Astrocyte (in vitro differentiated cells and primary cell): Measurements from ENCODE around the gene TIMM44. TPM values are rescaled to one million over a fixed set of nuclear protein-coding genes. Genes with fewer than 3 reads are reported as not detected.

Experiments
- DNase-seq: peaks from one replicate; pipeline ENCODE4 v3.0.0-alpha.2; 2010; ENCODE audit warnings: low read depth
- FAIRE-seq: peaks from 2 replicates; lab custom pipeline; 2011; peaks lifted over from hg19 to GRCh38; lab: Jason Lieb, UNC
- H2AFZ ChIP-seq: 2 replicates; pipeline ENCODE4 v1.6.0; 2012; ENCODE audit warnings: low read depth, low read length, inconsistent platforms
- H3K27ac ChIP-seq: 2 replicates; pipeline ENCODE4 v1.5.1; 2011; ENCODE audit warnings: low read depth, low read length, inconsistent platforms
- H3K27me3 ChIP-seq: 2 replicates; pipeline ENCODE4 v1.6.0; 2011; ENCODE audit warnings: low read length, inconsistent platforms; ENCODE audit not compliant: insufficient read depth
- H3K36me3 ChIP-seq: 2 replicates; pipeline ENCODE4 v1.5.1; 2011; ENCODE audit warnings: low read length, inconsistent platforms; ENCODE audit not compliant: insufficient read depth
- H3K4me1 ChIP-seq: 2 replicates; pipeline ENCODE4 v1.5.1; 2011; ENCODE audit warnings: low read length, inconsistent platforms; ENCODE audit not compliant: insufficient read depth
- H3K4me2 ChIP-seq: 2 replicates; pipeline ENCODE4 v1.6.0; 2012; ENCODE audit warnings: low read length, inconsistent platforms
- H3K4me3 ChIP-seq: 2 replicates; pipeline ENCODE4 v1.5.1; 2011; ENCODE audit warnings: low read depth, mild to moderate bottlenecking, low read length, inconsistent platforms; ENCODE audit not compliant: insufficient read depth
- H3K79me2 ChIP-seq: 2 replicates; pipeline ENCODE4 v1.6.0; 2012; ENCODE audit warnings: mild to moderate bottlenecking, low read length, inconsistent platforms; ENCODE audit not compliant: insufficient read depth
- H3K9ac ChIP-seq: 2 replicates; pipeline ENCODE4 v1.6.0; 2012; ENCODE audit warnings: mild to moderate bottlenecking, low read length, inconsistent platforms
- H3K9me3 ChIP-seq: 2 replicates; pipeline ENCODE4 v1.5.1; 2012; ENCODE audit warnings: low read depth, mild to moderate bottlenecking, low read length, inconsistent platforms; ENCODE audit not compliant: insufficient read depth
- H4K20me1 ChIP-seq: 2 replicates; pipeline ENCODE4 v1.6.0; 2012; ENCODE audit warnings: low read length, inconsistent platforms; ENCODE audit not compliant: insufficient read depth
- H3K27ac Mint-ChIP-seq: one replicate; pipeline ENCODE4 v1.8.0; 2021; ENCODE audit warnings: mild to moderate bottlenecking, mixed read lengths; ENCODE audit not compliant: unreplicated experiment
- H3K27me3 Mint-ChIP-seq: one replicate; pipeline ENCODE4 v1.8.0; 2021; ENCODE audit warnings: low read depth, mixed read lengths; ENCODE audit not compliant: unreplicated experiment
- H3K36me3 Mint-ChIP-seq: one replicate; pipeline ENCODE4 v1.8.0; 2021; ENCODE audit warnings: low read depth, mixed read lengths; ENCODE audit not compliant: unreplicated experiment
- H3K4me1 Mint-ChIP-seq: one replicate; pipeline ENCODE4 v1.8.0; 2021; ENCODE audit warnings: low read depth, mixed read lengths; ENCODE audit not compliant: unreplicated experiment
- H3K4me3 Mint-ChIP-seq: one replicate; pipeline ENCODE4 v1.8.0; 2021; ENCODE audit warnings: mild to moderate bottlenecking, moderate library complexity, mixed read lengths; ENCODE audit not compliant: unreplicated experiment
- H3K9me3 Mint-ChIP-seq: one replicate; pipeline ENCODE4 v1.8.0; 2021; ENCODE audit warnings: mild to moderate bottlenecking, mixed read lengths; ENCODE audit not compliant: unreplicated experiment
- CTCF ChIP-seq: IDR thresholded peaks from 2 replicates; pipeline ENCODE4 v1.5.1; 2011; ENCODE audit warnings: low read depth, mild to moderate bottlenecking, inconsistent platforms, low read length, moderate library complexity; ENCODE audit not compliant: insufficient read depth
- EZH2 ChIP-seq: IDR thresholded peaks from 2 replicates; pipeline ENCODE4 v1.6.1; 2012; ENCODE audit warnings: mild to moderate bottlenecking, low read length, inconsistent platforms; ENCODE audit not compliant: insufficient read depth
- total RNA-seq: library from RNA; stranded (reverse); gene quantifications from 2 replicates; pipeline ENCODE4 v1.2.1, GENCODE V29; 2021

Gene TIMM44
- total RNA-seq, 1 donor from 2014 or later, result 71.1 TPM

GRCh38 chr19:7920519-7921301 is 22.8 kb downstream of the TIMM44 start:
- Mint-ChIP-seq H3K27ac (peak overlapping the region; percentile 26), H3K4me3 (peak overlapping the region; percentile 82), H3K36me3 (no peaks in the 10 kb centered on the region), H3K27me3 (peaks cover 4% of the 10 kb centered on the region), H3K4me1 (peaks cover 5% of the 10 kb centered on the region), H3K9me3 (no peaks in the 10 kb centered on the region)
- Histone ChIP-seq H3K9ac (peak overlapping the region; percentile 85), H3K27me3 (peaks cover 17% of the 10 kb centered on the region), H3K4me1 (peaks cover 30% of the 10 kb centered on the region), H2AFZ (peak overlapping the region; percentile 81), H3K79me2 (peaks cover 6% of the 10 kb centered on the region), H3K4me3 (peak overlapping the region; percentile 73), H4K20me1 (peaks cover 19% of the 10 kb centered on the region), H3K9me3 (no peaks in the 10 kb centered on the region), H3K27ac (peak overlapping the region; percentile 83), H3K4me2 (peak overlapping the region; percentile 99), H3K36me3 (peaks cover 3% of the 10 kb centered on the region)
- DNase-seq (peak; percentile 82), FAIRE-seq (no peak)
- TF ChIP-seq EZH2, result no peak
- no peak for TF ChIP-seq CTCF

- peak within 1 kb of the TSS; percentile 99 for H3K4me2 ChIP-seq
- H3K27ac ChIP-seq, result peak within 1 kb of the TSS; percentile 83
- peak within 1 kb of the TSS; percentile 73 for H3K4me3 ChIP-seq
- TF ChIP-seq CTCF (no peak), EZH2 (no peak)
- H3K9ac ChIP-seq, result peak within 1 kb of the TSS; percentile 85
- no peaks in the 10 kb centered on the region for H3K9me3 ChIP-seq
- H3K36me3 ChIP-seq, result peaks cover 3% of the 10 kb centered on the region
- Mint-ChIP-seq H3K4me1 (peaks cover 5% of the 10 kb centered on the region), H3K9me3 (no peaks in the 10 kb centered on the region), H3K27me3 (peaks cover 12% of the 10 kb centered on the region), H3K4me3 (peak within 1 kb of the TSS; percentile 84), H3K36me3 (no peaks in the 10 kb centered on the region), H3K27ac (peak within 1 kb of the TSS; percentile 72)
- H3K4me1 ChIP-seq, result peaks cover 30% of the 10 kb centered on the region
- peaks cover 6% of the 10 kb centered on the region for H3K79me2 ChIP-seq
- no peak for FAIRE-seq
- H3K27me3 ChIP-seq, result peaks cover 22% of the 10 kb centered on the region
- peaks cover 26% of the 10 kb centered on the region for H4K20me1 ChIP-seq
- DNase-seq, result peak; percentile 83
- peak within 1 kb of the TSS; percentile 81 for H2AFZ ChIP-seq
Measured at GRCh38 chr19:7919610-7920518, 23.6 kb downstream of the TIMM44 start, which contains the start of gene SNAPC2. TSS of gene SNAPC2 (plus strand) at chr19:7920338. CDS start at chr19:7920367, 29 bp downstream.
